Measurements from ENCODE around the gene USE1. TPM values are rescaled to one million over a fixed set of nuclear protein-coding genes. Genes with fewer than 3 reads are reported as not detected.

USE1 gene
- total RNA-seq, 1 experiment from 2014 or later, result 47.9 TPM

DNA sequence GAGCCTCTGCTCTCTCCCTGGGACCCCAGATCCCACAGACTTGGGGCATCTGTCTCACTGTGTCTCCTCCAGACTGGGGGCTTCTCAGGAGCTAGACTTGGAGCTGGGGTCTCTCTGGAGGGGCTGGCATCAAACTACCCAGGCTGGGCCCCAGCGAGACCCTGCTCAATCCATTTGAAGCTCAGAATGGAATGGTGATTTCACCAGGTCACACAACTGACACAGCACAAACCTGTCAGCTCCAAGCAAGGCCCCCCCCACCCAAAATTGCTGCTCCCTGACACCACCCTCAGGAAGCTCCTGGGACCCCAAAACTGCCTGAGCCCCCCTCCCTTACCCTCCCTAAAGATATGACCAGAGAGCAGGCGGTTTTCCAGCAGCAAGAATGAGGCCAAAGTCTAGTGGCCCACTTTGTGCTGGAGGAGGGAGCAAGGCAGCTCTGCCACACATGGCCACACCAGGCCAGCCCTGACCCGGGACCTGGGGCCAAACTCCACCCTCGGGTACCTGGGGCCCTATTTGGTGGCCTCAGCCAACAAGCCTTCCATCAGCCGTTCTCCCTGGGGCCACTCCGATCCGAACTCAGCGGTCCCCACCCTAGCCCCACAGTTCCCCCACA lies 28.2 kb downstream of the USE1 start:
- H3K9me3 Mint-ChIP-seq (ENCODE audit: unreplicated experiment), result no peaks in the 10 kb centered on the region
- CTCF ChIA-PET, result interaction anchor here (0.6 to 1.6 kb wide), 4 partner anchors 16 to 191 kb away, joined by 4 to 8 read pairs (median 4); no protein-coding TSS in a partner anchor
- H3K36me3 Mint-ChIP-seq (ENCODE audit: insufficient read depth, unreplicated experiment), result peaks cover 33% of the 10 kb centered on the region
- H3K4me3 Mint-ChIP-seq (ENCODE audit: unreplicated experiment), result peak overlapping the region; percentile 89
- intact Hi-C loops (cut with micrococcal nuclease), result no loop called here
- POLR2A ChIA-PET, result interaction anchor here (0.6 to 4.3 kb wide), 11 partner anchors 8 to 167 kb away, joined by 3 to 34 read pairs (median 7); partner anchors contain the start of genes BABAM1, DDA1, HAUS8 and MRPL34
- DNase-seq (ENCODE audit: unreplicated experiment), result no peak
- H3K4me1 Mint-ChIP-seq (ENCODE audit: insufficient read depth, unreplicated experiment), result peaks cover 33% of the 10 kb centered on the region
- no peaks in the 10 kb centered on the region for H3K27me3 Mint-ChIP-seq (ENCODE audit: insufficient read depth, unreplicated experiment)
- TF ChIP-seq CTCF (IDR thresholded peaks at IDR 0.05; ENCODE audit: unreplicated experiment), result no peak
- no TSS peak for BruUV-seq (replicated peaks)
- peak overlapping the region; percentile 93 for H3K27ac Mint-ChIP-seq (ENCODE audit: low read depth, unreplicated experiment)

- H3K36me3 Mint-ChIP-seq (ENCODE audit: insufficient read depth, unreplicated experiment), result peaks cover 29% of the 10 kb centered on the region
- POLR2A ChIA-PET, result interaction anchor here (0.6 to 4.3 kb wide), 18 partner anchors 9 to 1176 kb away, joined by 3 to 34 read pairs (median 4); partner anchors contain the start of genes BABAM1, DDA1, HAUS8 and MRPL34
- CTCF ChIA-PET, result interaction anchor here (0.7 to 1.0 kb wide), 2 partner anchors 17 to 31 kb away, joined by 4 read pairs; no protein-coding TSS in a partner anchor
Measured at GRCh38 chr19:17243830-17244617, 28.9 kb downstream of the USE1 start.

DNA sequence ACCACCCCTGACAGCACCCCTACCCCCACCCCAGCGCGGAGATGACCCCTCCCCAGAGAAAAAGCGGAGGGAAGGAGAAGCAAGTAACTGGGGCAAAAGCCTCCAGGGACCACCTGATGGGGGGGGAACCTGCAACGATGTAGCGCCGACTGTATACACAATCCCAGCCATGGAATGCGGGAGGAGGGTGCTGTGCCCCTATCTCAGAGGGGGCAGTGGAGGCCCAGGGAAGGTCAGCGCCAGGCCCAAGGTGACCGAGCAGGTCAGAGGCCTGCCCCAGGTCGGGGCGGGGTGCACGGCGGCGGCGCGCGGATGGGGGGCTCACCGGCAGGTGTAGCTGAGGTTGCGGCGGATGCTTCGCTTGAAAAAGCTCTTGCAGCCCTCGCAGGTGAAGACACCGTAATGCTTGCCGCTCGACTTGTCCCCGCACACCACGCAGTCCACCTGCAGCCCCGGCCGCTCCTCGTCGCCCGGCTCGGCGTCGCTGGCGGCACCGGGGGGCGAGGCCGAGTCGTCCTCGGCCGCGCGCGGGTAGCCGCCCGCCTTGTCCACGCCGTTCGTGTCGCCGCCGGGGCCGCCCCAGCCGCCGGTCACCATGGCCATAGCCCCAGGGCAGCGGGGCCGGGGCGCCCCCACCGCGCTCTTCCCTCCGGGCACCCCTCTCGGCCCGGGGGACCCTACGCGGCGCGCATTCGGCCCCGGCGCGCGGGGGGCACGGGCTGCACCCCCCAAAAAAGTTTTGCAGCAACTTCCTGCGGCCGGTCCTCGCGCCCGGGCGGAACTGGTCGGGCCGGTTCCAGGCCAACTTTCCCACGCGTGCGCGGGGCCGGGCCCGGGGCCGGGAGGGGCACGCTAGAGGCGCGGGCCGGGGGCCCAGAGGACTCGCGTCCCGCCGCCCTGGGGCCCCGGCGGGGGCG lies 29.7 kb downstream of the USE1 start:
- Mint-ChIP-seq H3K27ac (ENCODE audit: low read depth, unreplicated experiment) (peak overlapping the region; percentile 93), H3K27me3 (ENCODE audit: insufficient read depth, unreplicated experiment) (no peaks in the 10 kb centered on the region), H3K4me1 (ENCODE audit: insufficient read depth, unreplicated experiment) (peaks cover 38% of the 10 kb centered on the region), H3K36me3 (ENCODE audit: insufficient read depth, unreplicated experiment) (peaks cover 21% of the 10 kb centered on the region), H3K9me3 (ENCODE audit: unreplicated experiment) (no peaks in the 10 kb centered on the region), H3K4me3 (ENCODE audit: unreplicated experiment) (peak overlapping the region; percentile 89)
- BruUV-seq (replicated peaks), result no TSS peak
- intact Hi-C loops (cut with micrococcal nuclease), result no loop called here
- no peak for DNase-seq (ENCODE audit: unreplicated experiment)
- POLR2A ChIA-PET, result interaction anchor here (0.7 to 4.3 kb wide), 12 partner anchors 10 to 1176 kb away, joined by 3 to 34 read pairs (median 7); partner anchors contain the start of genes BABAM1, HAUS8, MRPL34 and MYO9B
- no peak for TF ChIP-seq CTCF (IDR thresholded peaks at IDR 0.05; ENCODE audit: unreplicated experiment)
- CTCF ChIA-PET, result no interaction called here

More at GRCh38 chr19:17243830-17244617, 28.9 kb downstream of the USE1 start:
- TF ChIP-seq CTCF (IDR thresholded peaks at IDR 0.05; ENCODE audit: unreplicated experiment), result no peak
- intact Hi-C loops (cut with micrococcal nuclease), result no loop called here
- Mint-ChIP-seq H3K4me1 (ENCODE audit: insufficient read depth, unreplicated experiment) (peaks cover 35% of the 10 kb centered on the region), H3K27me3 (ENCODE audit: insufficient read depth, unreplicated experiment) (no peaks in the 10 kb centered on the region), H3K4me3 (ENCODE audit: unreplicated experiment) (peak overlapping the region; percentile 89), H3K9me3 (ENCODE audit: unreplicated experiment) (no peaks in the 10 kb centered on the region), H3K27ac (ENCODE audit: low read depth, unreplicated experiment) (peak overlapping the region; percentile 93)
- TSS peak; percentile 21 for BruUV-seq (replicated peaks)
- DNase-seq (ENCODE audit: unreplicated experiment), result peak; percentile 71
